Peyer's patch (tissue), 4 donors: ENCODE data around the gene GFOD1. TPM values are rescaled to one million over a fixed set of nuclear protein-coding genes. Genes with fewer than 3 reads are reported as not detected.
A peak's percentile ranks its signal among the peaks of the same experiment; 100 is the strongest.

Experiments
- DNase-seq, 3 donors: peaks; one replicate each; pipeline ENCODE4 v3.0.0-alpha.2; 2017 to 2019
- H3K27ac ChIP-seq, 4 donors: fragments of 200-600 bp; sonication (generic); one replicate each; pipeline ENCODE4 v1.5.1; 2016 to 2019
- H3K27me3 ChIP-seq, 2 donors: fragments of 200-600 bp; sonication (generic); one replicate each; pipeline ENCODE4 v1.5.1; 2019
- H3K36me3 ChIP-seq, 3 donors: fragments of 200-600 bp; sonication (generic); one replicate each; pipeline ENCODE4 v1.5.1; 2016 to 2019
- H3K4me1 ChIP-seq, 4 donors: fragments of 200-600 bp; sonication (generic); one replicate each; pipeline ENCODE4 v1.5.1; 2016 to 2019
- H3K4me3 ChIP-seq, 4 donors: fragments of 200-600 bp; sonication (generic); 1 replicate in 3 of 4; 2 replicates in 1 of 4; pipeline ENCODE4 v1.5.1; 2016 to 2019; ENCODE audit warnings: mild to moderate bottlenecking in 1 of 4
- H3K9me3 ChIP-seq, 4 donors: fragments of 200-600 bp; sonication (generic); one replicate each; pipeline ENCODE4 v1.5.1; 2016 to 2019; ENCODE audit warnings: mild to moderate bottlenecking in 1 of 4
- CTCF ChIP-seq, 6 experiments: fragments of 450-650 bp in 4 of 6; fragments of 200-600 bp in 2 of 6; sonication (generic) in 1 of 6; IDR thresholded peaks; one replicate each; pipeline ENCODE4 v1.5.1; 2017 to 2019; ENCODE audit warnings: antibody characterized with exemption in 6 of 6, mild to moderate bottlenecking in 3 of 6, moderate library complexity in 1 of 6
- POLR2A ChIP-seq, 2 donors: fragments of 450-650 bp; IDR thresholded peaks; one replicate each; pipeline ENCODE4 v1.5.1; 2017; ENCODE audit warnings: antibody characterized with exemption in 2 of 2, mild to moderate bottlenecking in 2 of 2, moderate library complexity in 2 of 2
- total RNA-seq, 4 donors: library from RNA; depleted of rRNA; stranded (reverse); fragments of >200 nt; gene quantifications; one replicate each; pipeline ENCODE4 v1.1.0, GENCODE V29; 2016

The GFOD1 gene
- total RNA-seq, 4 donors from 2014 or later, result 10.7 to 24.2 (median 17.6) TPM

DNA sequence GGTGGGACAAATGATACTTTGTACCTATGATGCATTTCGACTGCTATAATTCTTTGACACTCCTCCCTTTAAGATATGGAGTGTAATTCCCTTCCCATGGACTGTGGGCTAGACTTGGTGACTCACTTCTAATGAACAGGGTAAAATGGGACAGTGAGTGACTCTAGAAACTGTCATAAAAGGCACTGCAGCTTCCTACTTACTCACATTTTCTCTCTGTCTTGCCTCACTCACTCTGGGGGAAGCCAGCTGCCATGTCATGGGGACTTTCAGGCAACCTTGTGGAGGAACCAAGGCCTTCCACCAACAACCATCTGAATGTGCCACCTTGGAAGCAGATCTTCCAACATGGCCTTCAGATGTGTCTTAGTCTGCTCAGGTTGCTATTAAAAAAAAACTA is 12.9 kb upstream of the GFOD1 start:
- TF ChIP-seq CTCF (IDR thresholded peaks at IDR 0.05), result no peak
- TF ChIP-seq POLR2A (IDR thresholded peaks at IDR 0.05), result peak; percentile 27 to 61
- Histone ChIP-seq H3K4me3 (no peak overlapping the region), H3K27me3 (no peaks in the 10 kb centered on the region), H3K4me1 (no peaks in the 10 kb centered on the region), H3K36me3 (no peaks in the 10 kb centered on the region), H3K9me3 (no peaks in the 10 kb centered on the region), H3K27ac (peak overlapping the region in 3 of 4 donors; percentile 70 to 90 (median 83))
- peak in 2 of 3 donors; percentile 55 to 66 for DNase-seq

DNA sequence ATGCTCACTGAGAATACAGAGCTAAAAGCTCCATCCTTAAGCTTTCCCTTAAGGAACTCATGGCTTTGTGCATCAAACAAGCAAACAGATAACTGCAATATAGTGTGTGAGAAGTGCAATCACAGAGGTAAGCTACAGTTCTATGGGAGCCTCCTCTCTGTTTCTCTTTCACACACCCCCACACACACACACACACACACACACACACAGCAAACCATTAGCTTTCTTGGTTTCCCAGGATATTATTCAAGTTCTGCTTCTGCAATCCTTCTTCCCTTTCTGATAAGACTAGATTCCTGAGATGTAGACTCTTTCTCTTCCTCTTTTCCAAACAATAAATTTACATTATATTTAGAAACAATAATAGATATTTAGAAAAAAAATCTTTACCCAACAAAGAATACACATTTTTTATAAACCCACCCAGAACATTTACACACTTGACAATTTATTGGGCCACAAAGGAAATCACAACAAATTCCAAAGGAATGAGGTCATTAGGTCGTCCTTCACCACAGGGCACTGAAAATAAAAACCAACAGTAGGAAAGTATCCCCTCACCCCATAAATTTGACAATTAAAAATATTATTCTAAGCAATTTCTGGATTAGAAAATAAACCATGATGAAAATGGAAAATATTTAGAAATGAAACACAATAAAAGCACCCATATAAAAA is 9.3 kb upstream of the GFOD1 start:
- H3K36me3 ChIP-seq, result no peaks in the 10 kb centered on the region
- H3K27me3 ChIP-seq, result no peaks in the 10 kb centered on the region
- H3K4me1 ChIP-seq, result no peaks in the 10 kb centered on the region
- H3K9me3 ChIP-seq, result no peaks in the 10 kb centered on the region
- TF ChIP-seq CTCF (IDR thresholded peaks at IDR 0.05) (no peak), POLR2A (IDR thresholded peaks at IDR 0.05) (no peak)
- H3K4me3 ChIP-seq, result no peak overlapping the region
- H3K27ac ChIP-seq, result no peak overlapping the region
- DNase-seq, result no peak

GRCh38 chr6:13495818-13496217 is 8.4 kb upstream of the GFOD1 start:
- H3K27ac ChIP-seq, result no peak overlapping the region
- H3K4me3 ChIP-seq, result no peak overlapping the region
- H3K36me3 ChIP-seq, result no peaks in the 10 kb centered on the region
- TF ChIP-seq CTCF (IDR thresholded peaks at IDR 0.05) (no peak), POLR2A (IDR thresholded peaks at IDR 0.05) (no peak)
- no peaks in the 10 kb centered on the region for H3K4me1 ChIP-seq
- DNase-seq, result no peak
- no peaks in the 10 kb centered on the region for H3K9me3 ChIP-seq
- no peaks in the 10 kb centered on the region for H3K27me3 ChIP-seq

- Histone ChIP-seq H3K27ac (no peak overlapping the region), H3K4me3 (no peak overlapping the region), H3K27me3 (no peaks in the 10 kb centered on the region), H3K36me3 (no peaks in the 10 kb centered on the region), H3K9me3 (no peaks in the 10 kb centered on the region), H3K4me1 (no peaks in the 10 kb centered on the region)
- TF ChIP-seq CTCF (IDR thresholded peaks at IDR 0.05), result no peak
- no peak for TF ChIP-seq POLR2A (IDR thresholded peaks at IDR 0.05)
- DNase-seq, result no peak
Observed at GRCh38 chr6:13495112-13495776, 7.8 kb upstream of the GFOD1 start.

GRCh38 chr6:13494137-13494536 is 6.7 kb upstream of the GFOD1 start:
- no peak for DNase-seq
- H3K4me3 ChIP-seq, result no peak overlapping the region
- TF ChIP-seq CTCF (IDR thresholded peaks at IDR 0.05), result no peak
- no peak for TF ChIP-seq POLR2A (IDR thresholded peaks at IDR 0.05)
- no peaks in the 10 kb centered on the region for H3K4me1 ChIP-seq
- H3K27ac ChIP-seq, result no peak overlapping the region
- no peaks in the 10 kb centered on the region for H3K9me3 ChIP-seq
- H3K36me3 ChIP-seq, result no peaks in the 10 kb centered on the region
- H3K27me3 ChIP-seq, result no peaks in the 10 kb centered on the region
